HG03439 (cell line): Measurements from ENCODE around the gene METTL23.
"Not testable (repeated sequence)": the region's sequence is repeated elsewhere in the genome, so short reads cannot be mapped to it uniquely, and the experiment has no call there.

ENCODE experiments used
- ATAC-seq: cut with Tn5 transposase; IDR thresholded peaks from one replicate; pipeline ENCODE4 v1.9.1; 2021; ENCODE audit warnings: mild to moderate bottlenecking, moderate library complexity; ENCODE audit not compliant: unreplicated experiment

Gene METTL23

DNA sequence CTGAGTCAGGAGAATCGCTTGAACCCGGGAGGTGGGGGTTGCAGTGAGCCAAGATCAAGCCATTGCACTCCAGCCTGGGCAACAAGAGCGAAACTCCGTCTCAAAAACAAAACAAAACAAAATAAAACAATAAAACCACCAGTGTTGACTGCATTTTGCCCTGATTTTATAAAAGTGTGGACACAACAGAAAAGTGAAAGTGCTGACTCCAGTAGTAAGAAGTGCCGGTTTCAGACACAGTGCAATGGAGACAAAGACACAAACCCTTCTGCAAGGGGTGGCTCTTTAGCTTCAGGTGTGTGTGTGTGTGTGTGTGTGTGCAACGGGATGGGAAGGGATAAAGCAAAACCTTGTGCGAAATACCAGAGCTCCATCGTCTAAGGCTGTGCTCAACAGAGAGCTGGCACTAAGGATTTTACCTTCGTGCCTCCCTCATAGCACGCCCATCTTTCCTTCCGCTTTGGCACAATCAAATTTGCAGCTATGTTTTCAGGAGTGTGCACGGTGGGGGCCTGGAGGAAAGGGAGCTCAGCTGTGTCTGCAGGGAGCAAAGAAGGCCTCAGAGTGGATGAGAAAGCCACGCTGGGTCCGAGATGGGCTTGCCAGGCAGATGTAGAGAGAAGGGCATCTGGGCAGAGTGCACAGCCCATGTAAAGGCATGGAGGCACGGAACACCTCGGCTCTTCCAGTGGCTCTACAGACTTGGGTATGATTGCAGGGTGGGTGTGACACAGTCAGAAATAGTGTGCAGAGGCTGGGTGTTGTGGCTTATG lies 31.4 kb upstream of the METTL23 start:
- no peak for ATAC-seq

DNA sequence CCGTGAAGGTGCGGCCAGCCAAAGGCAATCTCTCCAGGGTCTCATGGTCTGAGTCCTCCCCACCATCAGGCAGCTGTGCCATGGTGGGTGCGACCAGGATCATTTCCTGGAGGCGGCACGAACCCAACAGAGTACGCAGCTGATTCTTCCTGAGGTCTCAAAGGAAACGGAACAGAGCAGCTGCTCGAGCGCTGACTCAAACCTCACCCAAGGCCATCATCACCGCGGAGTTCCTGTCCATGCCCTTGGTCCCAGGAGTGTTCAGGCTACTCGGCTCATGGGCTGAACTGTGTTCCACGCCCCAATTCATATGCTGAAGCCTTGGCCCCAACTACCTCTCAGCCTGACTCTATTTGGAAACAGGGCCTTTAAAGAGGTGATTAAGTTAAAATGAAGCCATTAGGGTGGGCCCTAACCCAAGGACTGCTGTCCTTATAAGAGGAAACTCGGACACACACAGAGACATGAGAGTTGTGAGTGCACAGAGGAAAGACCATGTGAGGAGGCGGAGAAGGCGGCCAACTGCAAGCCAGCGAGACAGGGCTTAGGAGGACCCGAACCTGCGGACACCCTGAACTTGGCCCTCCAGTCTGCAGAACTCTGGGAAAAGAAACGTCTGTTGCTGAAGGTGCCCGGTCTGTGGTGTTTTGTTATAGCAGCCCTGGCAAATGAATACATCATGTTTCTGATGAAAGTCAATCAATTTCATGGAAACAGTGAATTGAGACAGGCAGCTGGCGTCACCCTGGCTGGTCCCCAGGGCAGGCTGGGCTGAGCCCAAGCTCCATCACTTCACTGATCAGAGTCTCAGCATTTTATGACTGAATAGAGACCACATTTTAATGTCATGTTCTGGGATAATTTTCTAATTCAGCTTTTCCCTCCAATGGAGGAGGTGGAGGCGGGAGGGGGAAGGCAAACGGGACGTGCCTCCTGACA lies 29.6 kb upstream of the METTL23 start:
- ATAC-seq = no peak

DNA sequence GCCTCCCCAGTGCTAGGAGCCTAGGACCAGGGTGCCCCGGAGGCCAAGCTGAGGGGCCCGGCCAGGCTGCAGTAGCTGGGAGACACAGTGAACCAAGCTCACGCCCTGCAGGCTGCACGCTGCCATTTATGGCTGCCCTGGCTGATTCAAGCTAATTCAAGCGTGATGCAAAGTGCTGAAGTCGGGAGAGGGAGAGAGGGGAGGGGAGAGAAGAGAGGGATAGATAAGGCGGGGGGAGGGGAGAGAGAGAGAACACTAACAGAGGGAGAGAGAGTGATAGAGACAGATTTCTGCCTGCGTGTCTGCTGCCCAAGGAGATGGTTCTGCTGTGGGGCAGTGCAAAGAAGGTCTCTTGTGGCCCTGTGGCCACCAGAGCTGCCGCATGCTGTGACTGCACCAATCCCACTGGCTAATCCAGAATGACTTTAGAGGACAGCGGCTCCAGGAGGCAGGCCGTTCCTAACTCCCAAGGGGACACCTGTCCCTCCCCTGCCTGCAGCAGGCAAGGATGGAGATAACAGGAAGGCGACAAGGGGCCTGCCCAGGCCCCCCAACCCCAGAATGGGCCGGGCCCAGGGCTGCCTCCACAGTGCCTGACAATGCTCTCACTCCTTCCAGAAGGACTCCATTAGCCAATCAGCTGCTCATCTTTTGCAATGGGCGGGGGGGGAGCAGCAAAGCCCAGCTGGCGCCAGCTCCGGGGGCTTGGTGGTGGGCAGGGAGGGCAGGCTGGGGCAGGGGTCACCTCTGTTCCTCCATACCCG lies 28.8 kb upstream of the METTL23 start:
- no peak for ATAC-seq

DNA sequence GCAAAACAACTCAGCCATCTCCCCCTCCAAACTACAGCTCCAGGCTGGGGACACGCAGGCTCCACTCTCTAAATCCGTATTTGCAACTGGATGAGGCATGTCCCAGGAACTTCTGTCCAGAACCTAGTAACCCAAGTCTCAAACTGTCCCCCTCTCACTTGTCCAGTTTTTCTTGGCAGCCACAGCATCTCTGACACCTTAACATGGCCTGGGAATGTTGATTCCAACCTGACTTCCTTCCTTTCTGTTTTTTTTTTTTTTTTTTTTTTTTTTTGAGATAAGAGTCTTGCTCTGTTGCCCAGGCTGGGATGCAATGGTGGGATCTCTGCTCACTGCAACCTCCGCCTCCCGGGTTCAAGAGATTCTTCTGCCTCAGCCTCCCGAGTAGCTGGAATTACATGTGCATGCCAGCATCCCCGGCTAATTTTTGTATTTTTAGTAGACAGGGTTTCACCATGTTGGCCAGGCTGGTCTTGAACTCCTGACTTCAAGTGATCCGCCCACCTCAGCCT lies 28.1 kb upstream of the METTL23 start:
- ATAC-seq = not testable (repeated sequence)

DNA sequence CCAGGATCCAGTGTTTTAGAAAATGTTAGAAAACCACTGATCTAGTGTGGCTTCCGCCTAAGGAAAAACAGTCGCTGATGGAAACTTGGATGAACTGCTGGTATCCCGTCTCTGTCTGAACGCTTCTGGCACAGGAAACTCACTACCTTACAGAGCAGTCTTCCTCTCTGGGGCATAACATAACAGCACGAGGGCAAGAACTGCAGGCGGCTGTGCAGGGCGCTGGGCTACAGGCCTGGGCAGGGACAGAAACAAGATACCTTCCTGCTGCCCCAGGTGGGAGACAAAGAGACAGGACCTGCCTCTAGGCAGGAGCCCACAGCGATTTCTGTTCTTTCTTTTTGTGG lies 26.4 kb upstream of the METTL23 start:
- no peak for ATAC-seq

DNA sequence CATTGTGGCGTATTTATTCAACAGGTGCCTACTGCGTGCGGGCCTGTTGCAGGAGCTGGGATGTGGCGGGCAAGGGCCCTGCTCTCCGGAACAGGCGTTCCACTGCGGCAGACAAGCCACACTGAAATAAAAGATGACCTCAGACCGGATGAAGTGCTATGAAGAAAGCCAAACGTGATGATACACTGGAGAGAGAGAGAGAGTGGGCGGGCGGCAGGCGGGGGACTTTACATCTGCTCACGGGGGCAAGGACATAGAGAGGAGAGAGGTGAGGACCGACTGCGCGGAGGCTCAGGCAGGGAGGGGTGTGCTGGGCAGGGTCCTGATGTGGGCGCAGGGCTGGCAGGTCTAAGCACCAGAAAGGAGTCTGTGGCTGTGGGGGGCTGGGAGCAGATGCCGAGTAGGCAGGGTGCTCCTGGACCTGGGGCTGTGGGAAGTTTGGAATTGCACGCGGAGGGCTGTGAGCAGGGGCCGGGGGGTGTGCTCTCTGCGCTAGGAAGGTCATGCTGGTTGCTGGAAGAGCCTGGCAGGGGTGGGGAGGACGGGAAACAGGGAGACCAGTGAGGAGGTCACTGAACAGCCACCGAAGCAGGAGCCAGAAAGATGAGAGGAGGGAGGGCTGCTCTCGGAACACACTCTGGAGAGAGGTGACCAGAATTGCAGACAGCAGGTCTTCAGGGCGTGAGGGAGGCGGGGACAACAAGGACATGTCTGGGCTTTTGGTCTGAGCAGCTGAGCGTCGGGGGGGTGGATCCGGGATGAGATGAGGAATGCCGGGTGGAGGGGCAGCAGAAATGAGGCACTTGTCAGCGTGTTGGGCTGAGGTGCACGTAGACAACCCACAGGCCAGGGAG lies 25.8 kb upstream of the METTL23 start:
- no peak for ATAC-seq

DNA sequence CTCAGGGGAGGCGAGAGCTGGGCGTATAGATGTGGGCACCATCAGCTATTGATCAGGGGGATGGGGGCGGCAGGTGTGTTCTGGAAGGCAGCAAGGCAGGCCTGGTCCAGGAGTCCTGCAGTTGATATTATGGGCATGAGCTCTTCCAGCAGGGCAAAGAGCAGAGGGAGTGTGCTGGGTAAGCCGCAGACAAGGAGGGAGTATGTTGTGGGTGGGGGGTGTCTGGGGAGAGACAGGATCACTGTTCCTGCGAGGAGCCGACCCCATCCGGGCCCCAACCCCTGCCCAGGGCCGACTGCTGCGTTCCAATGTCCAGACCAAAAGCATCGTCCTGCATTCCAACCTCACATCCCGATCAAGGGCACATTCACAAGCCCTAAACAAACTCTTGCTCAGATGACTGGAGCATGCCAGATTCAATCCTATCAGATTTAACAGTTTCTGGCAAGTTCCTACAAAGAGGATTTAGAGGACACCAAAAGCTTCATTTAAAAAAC lies 25.1 kb upstream of the METTL23 start:
- ATAC-seq = no peak

DNA sequence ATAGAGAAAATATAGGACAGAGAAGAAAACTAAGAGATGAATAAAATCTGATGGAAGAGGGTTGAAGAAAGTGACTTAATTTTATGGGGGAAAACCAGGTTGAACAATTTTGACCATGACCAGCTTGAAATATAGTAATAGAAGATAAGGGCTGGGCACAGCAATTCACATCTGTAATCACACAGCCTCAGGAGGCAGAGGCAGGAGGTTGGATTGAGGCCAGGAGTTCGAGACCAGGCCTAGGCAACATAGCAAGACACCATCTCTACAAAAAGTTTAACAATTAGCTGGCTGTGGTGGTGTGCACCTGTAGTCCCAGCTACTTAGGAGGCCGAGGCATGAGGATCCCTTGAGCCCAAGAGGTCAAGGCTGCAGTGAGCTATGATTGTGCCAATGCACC lies 24.6 kb upstream of the METTL23 start:
- no peak for ATAC-seq

DNA sequence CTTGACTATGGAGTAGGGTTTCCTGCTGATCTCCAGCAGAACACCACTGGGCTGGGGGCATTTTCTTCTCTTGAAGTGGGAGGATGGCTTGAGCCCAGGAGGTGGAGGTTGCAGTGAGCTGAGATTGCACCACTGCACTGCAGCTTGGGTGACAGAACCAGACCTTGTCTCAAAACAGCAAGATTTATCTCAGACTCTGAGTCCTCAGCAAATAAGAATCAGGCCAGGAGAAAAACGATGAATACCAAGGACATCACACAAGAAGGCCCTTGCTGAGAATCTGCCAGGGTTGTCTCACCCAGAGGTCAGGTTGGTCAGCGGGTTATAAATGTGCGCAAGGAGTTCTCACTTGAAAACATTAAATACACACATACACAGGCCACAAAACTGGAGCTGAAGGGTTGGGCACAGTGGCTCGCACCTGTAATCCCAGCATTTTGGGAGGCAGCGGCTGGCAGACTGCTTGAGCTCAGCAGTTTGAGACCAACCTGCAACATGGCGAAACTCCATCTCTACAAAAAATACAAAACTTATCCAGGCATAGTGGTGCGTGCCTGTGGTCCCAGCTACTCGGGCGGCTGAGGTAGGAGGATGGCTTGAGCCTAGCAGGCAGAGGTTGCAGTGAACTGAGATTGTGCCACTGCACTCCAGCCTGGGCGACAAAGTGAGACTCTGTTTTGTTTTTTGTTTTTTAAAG lies 23.6 kb upstream of the METTL23 start:
- ATAC-seq = no peak

DNA sequence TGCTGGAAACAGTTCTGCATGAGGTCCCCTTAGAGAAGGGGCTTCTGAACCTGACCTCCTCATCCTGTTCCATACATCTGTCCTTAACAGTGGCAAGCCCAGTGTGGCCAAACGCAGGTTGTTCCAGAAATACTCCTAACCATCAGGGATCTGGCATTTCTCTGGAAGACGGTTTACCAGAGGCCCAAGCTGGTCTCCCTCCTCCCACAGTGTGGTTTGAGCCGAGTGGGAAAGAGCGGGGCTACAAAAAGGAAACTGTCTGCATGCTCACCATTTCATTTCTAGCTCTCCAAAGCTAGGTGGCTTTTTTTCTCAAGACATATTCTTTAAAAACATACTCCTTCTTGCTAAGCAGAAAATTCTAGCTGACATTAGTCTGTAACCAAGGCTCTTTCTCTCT lies 21.8 kb upstream of the METTL23 start:
- no peak for ATAC-seq

DNA sequence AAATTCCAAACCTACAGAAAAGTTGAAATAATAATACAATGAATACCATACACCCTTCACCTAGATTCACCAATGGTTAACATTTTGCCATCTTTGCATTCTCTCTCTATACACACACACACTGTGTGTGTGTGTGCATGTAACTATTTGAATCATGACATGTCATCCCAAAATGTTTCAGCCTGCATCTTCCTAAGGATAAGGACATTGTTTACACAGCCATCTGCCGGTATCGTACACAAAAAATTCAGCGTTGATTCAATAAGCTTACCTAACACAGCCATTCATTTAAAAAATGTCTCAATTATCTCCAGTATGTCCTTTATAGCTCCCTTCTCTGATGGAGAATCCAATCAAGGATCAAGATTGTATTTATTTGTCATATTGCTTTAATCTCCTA lies 19.8 kb upstream of the METTL23 start:
- ATAC-seq = no peak

DNA sequence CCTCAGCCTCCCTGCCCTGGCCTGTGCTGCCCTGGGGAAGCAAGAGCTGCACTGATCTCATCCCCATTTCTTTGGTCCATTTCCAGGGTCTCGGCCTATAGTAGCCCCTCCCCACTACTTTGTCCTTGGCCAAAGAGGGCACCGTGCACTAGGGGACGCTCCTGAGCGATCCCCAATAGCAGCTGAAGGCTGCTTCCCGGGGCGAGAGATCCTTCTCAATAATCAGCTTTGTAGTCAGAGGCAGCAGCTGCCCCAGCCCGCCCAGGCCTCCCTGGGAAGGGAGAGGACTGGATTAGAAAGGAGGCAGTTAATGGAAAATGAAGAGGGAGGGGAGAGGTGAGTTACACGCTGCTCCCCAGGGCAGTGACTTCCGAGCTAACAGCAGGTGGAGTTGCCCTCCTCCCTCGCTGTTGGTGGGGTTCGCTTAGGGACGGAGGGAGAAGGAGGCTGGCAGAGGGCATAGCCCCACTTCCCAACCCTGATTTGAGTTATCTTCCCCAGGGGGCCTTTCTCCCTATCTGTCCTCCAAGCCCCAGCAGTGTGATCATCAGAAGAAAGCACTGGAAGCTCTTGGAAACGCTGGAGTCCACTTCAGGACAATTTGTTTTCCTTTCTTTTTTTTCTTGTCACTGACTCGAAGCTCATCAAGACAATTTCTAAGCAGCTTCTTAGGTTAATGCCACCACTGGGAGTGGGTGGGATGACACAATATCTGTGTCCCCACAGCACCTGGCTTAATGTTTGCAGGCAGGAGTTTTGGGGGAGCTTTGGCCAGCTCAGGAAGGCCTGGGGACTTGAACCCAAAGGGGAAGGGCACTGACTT lies 18.4 kb upstream of the METTL23 start:
- no peak for ATAC-seq

DNA sequence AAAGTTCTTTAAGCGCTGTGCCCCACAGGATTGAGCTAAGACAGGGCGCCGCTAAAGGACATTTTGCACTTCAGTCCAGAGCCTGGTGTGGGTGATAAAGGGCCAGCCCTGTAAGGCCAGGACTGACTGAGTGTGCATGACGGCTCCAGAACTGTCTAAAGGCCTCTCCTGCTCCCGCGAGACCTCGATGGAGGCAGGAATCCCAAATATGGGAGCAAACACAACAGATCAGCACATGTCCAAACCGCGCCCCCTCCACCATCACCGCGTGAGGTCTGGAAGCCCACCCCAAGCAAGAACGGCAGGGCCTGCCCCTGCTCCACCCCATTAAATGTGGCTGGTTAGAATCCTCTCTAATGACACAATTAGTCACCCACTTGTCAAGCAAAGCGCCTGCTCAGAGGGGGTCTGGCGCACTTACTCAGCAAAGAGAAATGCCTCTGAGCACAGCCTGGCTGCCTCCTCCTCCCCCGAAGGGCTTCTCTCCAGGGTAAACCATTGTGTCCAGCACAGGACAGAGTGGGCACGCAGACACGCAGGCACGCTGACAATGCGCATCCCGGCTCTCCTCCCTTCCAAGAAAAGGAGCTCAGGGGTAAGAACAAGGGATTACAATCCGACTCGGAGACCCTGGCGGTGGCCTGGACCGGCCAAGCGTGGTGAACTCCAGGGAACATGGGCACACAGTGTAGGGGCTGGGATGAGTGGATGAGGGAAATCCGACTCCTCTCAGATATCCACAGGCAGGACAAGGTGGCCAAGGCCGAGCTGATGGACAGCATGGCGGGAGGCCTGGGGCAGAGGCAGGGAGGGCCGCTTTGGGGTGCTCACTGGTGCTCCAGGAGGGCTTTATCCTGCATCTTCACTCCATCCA lies 17.3 kb upstream of the METTL23 start:
- no peak for ATAC-seq

DNA sequence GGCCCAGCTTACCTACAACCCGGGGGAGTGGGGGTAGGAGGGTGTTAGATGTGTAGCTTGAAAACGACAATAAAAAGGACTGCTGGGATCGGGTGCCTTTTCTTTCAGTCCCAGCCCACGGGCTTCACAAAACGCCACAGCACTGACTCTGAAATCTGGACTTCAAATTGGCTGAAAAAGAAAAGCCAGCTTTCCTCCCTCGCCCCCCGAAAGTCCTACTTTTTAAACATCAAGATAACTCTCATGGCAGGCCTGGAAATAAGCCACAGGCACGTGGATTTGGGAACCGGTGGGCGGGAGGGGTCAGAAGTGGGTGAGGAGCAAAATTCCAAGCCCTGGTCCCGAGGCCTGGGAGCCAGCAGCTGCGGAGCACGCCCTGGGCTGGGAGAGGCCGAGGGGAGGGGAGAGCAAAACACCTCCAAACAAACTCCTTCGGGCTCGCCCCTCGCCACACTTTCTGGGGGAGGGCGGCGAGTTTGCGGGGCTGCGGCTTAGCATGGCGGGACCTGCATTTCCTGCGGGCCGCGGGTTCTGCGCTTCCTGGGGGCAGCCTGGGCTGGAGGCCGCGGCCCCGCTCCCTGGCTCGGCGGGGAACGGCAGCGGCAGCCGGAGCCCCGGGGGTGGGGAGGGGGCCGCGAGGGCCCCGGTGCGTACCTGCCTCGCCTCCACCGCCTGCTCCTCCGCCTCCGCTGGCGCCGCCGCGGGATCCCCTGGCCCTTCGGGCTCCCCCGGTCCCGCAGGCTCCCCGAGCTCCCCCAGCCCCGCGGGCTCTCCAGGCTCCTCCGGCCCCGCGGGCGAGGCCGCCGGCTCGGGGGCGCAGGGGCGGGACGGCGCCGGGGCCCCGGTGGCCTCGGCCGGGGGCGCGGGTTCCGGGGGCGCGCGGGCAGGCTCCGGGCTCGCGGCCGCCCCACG lies 16.4 kb upstream of the METTL23 start:
- not testable (repeated sequence) for ATAC-seq

DNA sequence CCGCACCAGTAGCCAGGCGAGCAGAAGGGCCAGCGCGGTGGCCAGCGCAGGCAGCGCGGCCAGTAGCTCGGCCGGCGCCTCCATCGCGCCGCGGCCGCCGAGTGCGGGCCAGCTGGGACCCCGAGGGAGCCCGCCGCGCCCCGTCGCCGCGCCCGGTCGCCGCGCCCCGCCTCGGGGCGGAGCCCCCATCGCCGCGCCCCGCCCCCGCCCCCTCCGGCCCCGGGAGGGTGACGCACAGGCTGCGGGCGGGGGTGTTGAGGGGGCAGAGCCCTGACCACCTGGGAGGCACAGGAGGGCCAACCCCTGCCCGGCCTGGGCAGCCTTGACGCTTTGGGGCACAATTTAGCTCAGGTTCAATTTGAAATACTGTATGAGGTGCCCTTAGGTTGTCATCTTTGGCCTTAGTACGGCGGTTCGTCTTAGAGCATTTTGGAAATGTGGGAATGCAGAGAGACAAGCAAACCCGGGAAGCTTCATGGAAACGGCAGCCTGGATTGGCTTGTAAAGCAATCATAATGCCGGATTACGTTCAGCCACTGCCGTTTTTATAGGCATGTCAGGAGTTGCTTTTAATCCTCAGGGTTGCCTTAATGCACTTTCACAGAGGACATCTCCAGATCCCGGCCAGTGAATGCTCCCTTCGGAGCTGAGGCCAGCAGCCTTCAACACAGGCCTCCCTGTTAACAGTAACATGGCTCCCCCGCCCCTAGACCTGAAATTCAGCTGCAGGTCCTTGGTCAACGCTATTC lies 15.6 kb upstream of the METTL23 start, which contains the start of gene MXRA7:
TSS of gene MXRA7 (minus strand) at position 103 of the 749 bp plus-strand sequence. CDS start at position 84, 19 bp downstream.
- no peak for ATAC-seq

DNA sequence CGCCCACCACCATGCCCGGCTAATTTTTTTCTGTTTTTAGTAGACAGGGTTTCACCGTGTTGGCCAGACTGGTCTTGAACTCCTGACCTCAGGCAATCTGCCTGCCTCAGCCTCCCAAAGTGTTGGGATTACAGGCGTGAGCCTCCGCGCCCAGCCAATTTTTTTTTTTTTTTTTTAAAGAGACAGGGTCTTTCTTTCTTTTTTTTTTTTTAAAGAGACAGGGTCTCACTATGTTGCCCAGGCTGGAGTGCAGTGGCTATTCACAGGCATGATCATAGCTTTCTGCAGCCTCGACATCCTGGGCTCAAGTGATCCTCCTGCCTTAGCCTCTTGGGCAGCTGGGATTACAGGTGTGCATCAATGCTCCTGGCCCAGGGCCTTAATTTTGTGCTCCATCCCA lies 14.3 kb upstream of the METTL23 start:
- ATAC-seq = not testable (repeated sequence)
